CD4-positive, alpha-beta T cell (primary cell): ENCODE measurements around the gene GAS7. TPM values are rescaled to one million over a fixed set of nuclear protein-coding genes. Genes with fewer than 3 reads are reported as not detected.

Experiments used
- ATAC-seq: fragments of 200-7000 bp; cut with Tn5 transposase; one replicate; pipeline ENCODE4 v1.10.0; 2022; ENCODE audit warnings: mild to moderate bottlenecking; ENCODE audit not compliant: poor library complexity
- CTCF ChIA-PET: fragments of 350-600 bp; sonication (Branson Sonifier 250); formaldehyde crosslinking; loops from one replicate; lab custom pipeline; 2021; ENCODE audit warnings: antibody characterized with exemption, inconsistent platforms; lab: Charles Lee
- POLR2A ChIA-PET: fragments of 350-600 bp; sonication (Branson Sonifier 250); formaldehyde crosslinking; loops from one replicate; lab custom pipeline; 2021; ENCODE audit warnings: antibody characterized with exemption, inconsistent platforms; lab: Charles Lee
- DNase-seq, 14 experiments: peaks; one replicate each; pipeline ENCODE4 v3.0.0-alpha.2; 2013 to 2020; ENCODE audit warnings: mixed read lengths in 2 of 14
- H3K27ac ChIP-seq, 2 donors: one replicate each; pipeline versions ENCODE4 v1.5.1 to v1.7.0; 2013; ENCODE audit warnings: low read length in 2 of 2, low read depth in 1 of 2, mild to moderate bottlenecking in 1 of 2
- H3K27me3 ChIP-seq, 2 experiments: 1 replicate in 1 of 2; 2 replicates in 1 of 2; pipeline versions ENCODE4 v1.6.1 to v1.7.0; 2013; ENCODE audit warnings: low read length in 2 of 2, control low read depth in 1 of 2, mild to moderate bottlenecking in 1 of 2, moderate library complexity in 1 of 2; ENCODE audit not compliant: insufficient read depth in 2 of 2, control insufficient read depth in 1 of 2
- H3K36me3 ChIP-seq: one replicate; pipeline ENCODE4 v1.6.1; 2013; ENCODE audit warnings: low read length, control low read depth; ENCODE audit not compliant: insufficient read depth
- H3K4me1 ChIP-seq: one replicate; pipeline ENCODE4 v1.6.1; 2013; ENCODE audit warnings: low read length, control low read depth; ENCODE audit not compliant: insufficient read depth
- H3K4me3 ChIP-seq: one replicate; pipeline ENCODE4 v1.5.1; 2013; ENCODE audit warnings: mild to moderate bottlenecking, low read length, moderate library complexity
- H3K9me3 ChIP-seq, 2 experiments: 1 replicate in 1 of 2; 2 replicates in 1 of 2; pipeline versions ENCODE4 v1.6.1 to v1.7.0; 2013; ENCODE audit warnings: low read length in 2 of 2, mild to moderate bottlenecking in 2 of 2, control low read depth in 1 of 2, moderate library complexity in 1 of 2; ENCODE audit not compliant: control insufficient read depth in 1 of 2, insufficient read depth in 1 of 2
- H3K27ac Mint-ChIP-seq: one replicate; pipeline ENCODE4 v1.8.0; 2020; ENCODE audit warnings: mixed read lengths
- H3K27me3 Mint-ChIP-seq: one replicate; pipeline ENCODE4 v1.8.0; 2021; ENCODE audit warnings: mixed read lengths
- H3K36me3 Mint-ChIP-seq: one replicate; pipeline ENCODE4 v1.8.0; 2021; ENCODE audit warnings: low read depth, mixed read lengths
- H3K4me1 Mint-ChIP-seq: one replicate; pipeline ENCODE4 v1.8.0; 2021; ENCODE audit warnings: low read depth, mixed read lengths
- H3K4me3 Mint-ChIP-seq: one replicate; pipeline ENCODE4 v1.8.0; 2020; ENCODE audit warnings: mild to moderate bottlenecking, mixed read lengths
- H3K9me3 Mint-ChIP-seq: one replicate; pipeline ENCODE4 v1.8.0; 2020; ENCODE audit warnings: mixed read lengths
- intact Hi-C, 2 experiments: fragments of 100-400 bp; cut with DNase I in 1 of 2; cut with micrococcal nuclease in 1 of 2; formaldehyde crosslinking; loops; one replicate each; pipeline versions ENCODE4 v1.15.1 to v1.9.0; 2023 to 2025; cut with DNase I, micrococcal nuclease
- total RNA-seq, 174 experiments: library from RNA in 2 of 174; stranded (reverse) in 2 of 174; gene quantifications; one replicate each; pipeline ENCODE4 v1.2.3 and lab custom pipeline; 2021 to 2026
- TF ChIP-seq, protein P1 (sequence below): fragments of 200-600 bp; IDR thresholded peaks from one replicate; pipeline ENCODE4 v1.8.0; 2022; ENCODE audit warnings: antibody characterized with exemption, mild to moderate bottlenecking

The GAS7 gene
- total RNA-seq, 2 experiments from 2014 or later: 1.8 to 3.4 TPM

DNA sequence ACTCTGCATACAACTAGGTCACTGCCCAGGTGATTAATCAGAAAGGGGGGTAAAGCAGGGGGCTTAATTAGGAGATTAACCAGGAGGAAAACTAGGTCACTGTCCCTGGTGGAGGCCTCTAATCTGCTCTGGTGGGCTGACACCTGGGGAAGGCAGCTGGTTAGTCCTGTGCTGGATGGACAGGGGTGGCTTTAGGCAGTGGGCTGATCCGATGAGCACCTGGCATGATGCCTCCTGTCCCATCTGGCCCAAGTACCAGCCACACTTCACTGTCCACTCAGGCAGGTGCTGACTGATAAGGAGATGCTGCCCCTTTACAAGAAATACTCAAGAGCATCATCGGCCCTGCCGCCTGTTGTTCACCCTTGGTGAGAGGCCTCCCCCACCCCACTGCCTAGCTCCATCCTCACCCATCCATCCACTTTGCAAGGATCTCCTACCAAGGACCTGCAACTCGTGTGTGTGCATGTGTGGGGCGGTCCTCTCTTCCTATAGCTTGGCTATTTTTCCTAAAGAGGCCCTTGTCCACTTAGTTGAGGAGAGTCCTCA lies 279.5 kb downstream of the GAS7 start:
- Histone ChIP-seq H3K4me1 (no peaks in the 10 kb centered on the region), H3K36me3 (no peaks in the 10 kb centered on the region), H3K27ac (no peak overlapping the region), H3K27me3 (no peaks in the 10 kb centered on the region), H3K9me3 (no peaks in the 10 kb centered on the region), H3K4me3 (no peak overlapping the region)
- Mint-ChIP-seq H3K27me3 (no peaks in the 10 kb centered on the region), H3K36me3 (no peaks in the 10 kb centered on the region), H3K4me3 (no peak overlapping the region), H3K27ac (no peak overlapping the region), H3K9me3 (no peaks in the 10 kb centered on the region), H3K4me1 (no peaks in the 10 kb centered on the region)
- ATAC-seq (no peak), DNase-seq (no peak)
- ChIA-PET POLR2A (no interaction called here), CTCF (no interaction called here)
- TF ChIP-seq, protein P1, sequence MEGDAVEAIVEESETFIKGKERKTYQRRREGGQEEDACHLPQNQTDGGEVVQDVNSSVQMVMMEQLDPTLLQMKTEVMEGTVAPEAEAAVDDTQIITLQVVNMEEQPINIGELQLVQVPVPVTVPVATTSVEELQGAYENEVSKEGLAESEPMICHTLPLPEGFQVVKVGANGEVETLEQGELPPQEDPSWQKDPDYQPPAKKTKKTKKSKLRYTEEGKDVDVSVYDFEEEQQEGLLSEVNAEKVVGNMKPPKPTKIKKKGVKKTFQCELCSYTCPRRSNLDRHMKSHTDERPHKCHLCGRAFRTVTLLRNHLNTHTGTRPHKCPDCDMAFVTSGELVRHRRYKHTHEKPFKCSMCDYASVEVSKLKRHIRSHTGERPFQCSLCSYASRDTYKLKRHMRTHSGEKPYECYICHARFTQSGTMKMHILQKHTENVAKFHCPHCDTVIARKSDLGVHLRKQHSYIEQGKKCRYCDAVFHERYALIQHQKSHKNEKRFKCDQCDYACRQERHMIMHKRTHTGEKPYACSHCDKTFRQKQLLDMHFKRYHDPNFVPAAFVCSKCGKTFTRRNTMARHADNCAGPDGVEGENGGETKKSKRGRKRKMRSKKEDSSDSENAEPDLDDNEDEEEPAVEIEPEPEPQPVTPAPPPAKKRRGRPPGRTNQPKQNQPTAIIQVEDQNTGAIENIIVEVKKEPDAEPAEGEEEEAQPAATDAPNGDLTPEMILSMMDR: no peak
- intact Hi-C loops: no loop called here

DNA sequence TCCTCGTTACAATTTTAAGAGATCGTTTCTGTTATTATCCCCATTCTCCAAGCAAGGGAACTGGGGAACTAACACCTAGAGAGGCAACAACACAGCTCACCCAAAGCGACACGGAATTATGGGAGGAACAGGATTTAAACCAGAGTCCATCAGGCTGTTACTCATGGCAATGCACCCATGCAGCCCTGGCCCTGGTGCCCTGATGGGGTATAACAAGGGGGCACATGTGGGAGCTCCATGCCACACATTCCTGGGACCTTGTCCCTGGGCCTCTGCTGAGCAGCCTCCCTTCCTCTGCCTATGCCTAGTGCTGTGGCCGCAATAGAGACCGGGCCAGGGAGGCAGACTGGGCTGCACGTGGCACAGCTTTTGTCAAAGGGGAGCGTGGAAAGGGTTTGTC lies 280.1 kb downstream of the GAS7 start:
- TF ChIP-seq, protein P1: no peak
- no peaks in the 10 kb centered on the region for H3K36me3 ChIP-seq
- H3K27me3 ChIP-seq: no peaks in the 10 kb centered on the region
- no peaks in the 10 kb centered on the region for H3K4me1 ChIP-seq
- no peaks in the 10 kb centered on the region for H3K9me3 ChIP-seq
- Mint-ChIP-seq H3K36me3 (no peaks in the 10 kb centered on the region), H3K4me3 (no peak overlapping the region), H3K4me1 (no peaks in the 10 kb centered on the region), H3K9me3 (no peaks in the 10 kb centered on the region), H3K27ac (no peak overlapping the region), H3K27me3 (no peaks in the 10 kb centered on the region)
- DNase-seq: no peak
- ATAC-seq: no peak
- ChIA-PET CTCF (no interaction called here), POLR2A (no interaction called here)
- intact Hi-C loops: no loop called here
- no peak overlapping the region for H3K27ac ChIP-seq
- no peak overlapping the region for H3K4me3 ChIP-seq

DNA sequence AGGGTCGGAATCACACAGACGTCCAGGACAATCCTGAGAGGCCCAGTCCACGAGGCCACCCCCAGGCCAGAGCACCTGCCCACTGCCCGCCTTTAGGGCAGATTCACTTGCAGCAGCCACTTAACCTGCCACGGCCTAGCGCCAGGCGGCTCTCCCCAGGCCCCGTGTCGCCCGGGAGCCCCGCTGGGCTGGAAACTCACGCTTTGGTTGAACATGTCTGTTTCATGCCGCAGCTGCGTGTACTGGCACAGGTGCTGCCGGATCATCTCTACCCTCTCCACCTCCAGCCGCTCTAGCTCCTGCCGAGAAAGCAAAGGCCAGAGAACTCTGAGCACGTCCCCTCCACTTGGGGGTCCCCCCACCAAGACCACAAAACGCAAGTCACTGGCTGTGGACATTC lies 280.6 kb downstream of the GAS7 start:
- Mint-ChIP-seq H3K27me3 (no peaks in the 10 kb centered on the region), H3K9me3 (no peaks in the 10 kb centered on the region), H3K36me3 (no peaks in the 10 kb centered on the region), H3K4me3 (no peak overlapping the region), H3K27ac (no peak overlapping the region), H3K4me1 (no peaks in the 10 kb centered on the region)
- H3K9me3 ChIP-seq: no peaks in the 10 kb centered on the region
- POLR2A ChIA-PET: no interaction called here
- no peak for DNase-seq
- H3K4me3 ChIP-seq: no peak overlapping the region
- H3K36me3 ChIP-seq: no peaks in the 10 kb centered on the region
- no peaks in the 10 kb centered on the region for H3K4me1 ChIP-seq
- no peak overlapping the region for H3K27ac ChIP-seq
- ATAC-seq: no peak
- TF ChIP-seq, protein P1: no peak
- intact Hi-C loops: no loop called here
- CTCF ChIA-PET: no interaction called here
- H3K27me3 ChIP-seq: no peaks in the 10 kb centered on the region
